IPS-15b (cell line): Measurements from ENCODE around the gene UBQLN1.
"Not testable (repeated sequence)": the region's sequence is repeated elsewhere in the genome, so short reads cannot be mapped to it uniquely, and the experiment has no call there.

Source experiments
- H3K27me3 ChIP-seq: one replicate; pipeline ENCODE4 v1.6.1; 2013; ENCODE audit warnings: low read length; ENCODE audit not compliant: control insufficient read depth, insufficient read depth
- H3K36me3 ChIP-seq: one replicate; pipeline ENCODE4 v1.6.1; 2013; ENCODE audit warnings: low read length; ENCODE audit not compliant: control insufficient read depth, insufficient read depth
- H3K4me1 ChIP-seq: one replicate; pipeline ENCODE4 v1.6.1; 2013; ENCODE audit warnings: mild to moderate bottlenecking, low read length; ENCODE audit not compliant: control insufficient read depth, insufficient read depth
- H3K4me3 ChIP-seq: one replicate; pipeline ENCODE4 v1.5.1; 2013; ENCODE audit warnings: low read depth, low read length
- H3K9ac ChIP-seq: one replicate; pipeline ENCODE4 v1.6.1; 2013; ENCODE audit warnings: low read depth, mild to moderate bottlenecking, low read length
- H3K9me3 ChIP-seq: one replicate; pipeline ENCODE4 v1.6.1; 2013; ENCODE audit warnings: mild to moderate bottlenecking, low read length; ENCODE audit not compliant: control insufficient read depth, insufficient read depth

Gene UBQLN1

GRCh38 chr9:83714329-83714728, 6.6 kb upstream of the UBQLN1 start:
- H3K27me3 ChIP-seq: peaks cover 3% of the 10 kb centered on the region
- H3K9me3 ChIP-seq: no peaks in the 10 kb centered on the region
- no peaks in the 10 kb centered on the region for H3K4me1 ChIP-seq
- no peaks in the 10 kb centered on the region for H3K36me3 ChIP-seq
- no peak overlapping the region for H3K4me3 ChIP-seq
- no peak overlapping the region for H3K9ac ChIP-seq

DNA sequence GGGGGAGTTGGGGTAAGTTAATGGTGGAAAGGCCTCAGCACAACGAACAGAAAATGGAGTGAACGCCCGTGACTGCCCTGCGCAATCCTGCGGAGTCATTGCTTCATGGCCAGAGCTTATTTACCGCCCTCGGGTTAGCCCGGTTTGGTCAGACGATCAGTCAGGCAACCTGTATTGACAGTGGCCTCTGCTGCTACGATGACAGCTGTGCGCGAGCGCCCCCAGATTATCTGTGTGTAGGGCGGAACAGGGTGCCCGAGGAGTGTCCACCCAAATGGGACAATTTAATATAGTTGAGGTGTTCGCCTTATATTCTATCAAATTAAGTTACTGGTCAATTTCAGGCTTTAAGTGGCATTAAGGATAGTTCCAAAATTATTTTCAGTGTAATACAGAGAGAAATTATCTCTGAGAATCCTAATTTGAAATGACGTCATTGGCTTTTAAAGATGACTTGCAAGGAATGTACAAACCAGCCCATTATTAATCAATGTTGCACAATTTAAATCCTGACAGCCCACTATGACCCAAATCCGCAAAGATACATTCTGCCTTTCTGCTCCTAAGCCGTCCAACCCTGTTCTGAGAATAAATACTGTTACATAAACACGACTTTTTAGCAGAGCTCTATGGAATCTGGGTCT, 879 bp upstream of the UBQLN1 start:
- Histone ChIP-seq H3K4me1 (peaks cover 7% of the 10 kb centered on the region), H3K4me3 (peak overlapping the region; percentile 71), H3K36me3 (no peaks in the 10 kb centered on the region), H3K9me3 (no peaks in the 10 kb centered on the region), H3K9ac (peak overlapping the region; percentile 94), H3K27me3 (peaks cover 3% of the 10 kb centered on the region)

- H3K27me3 ChIP-seq: no peaks in the 10 kb centered on the region
These were observed 315 bp downstream of the UBQLN1 start for GRCh38 chr9:83707518-83707767.

GRCh38 chr9:83706676-83707517, 861 bp downstream of the UBQLN1 start:
- Histone ChIP-seq H3K9me3 (no peaks in the 10 kb centered on the region), H3K27me3 (no peaks in the 10 kb centered on the region), H3K4me1 (peaks cover 9% of the 10 kb centered on the region), H3K36me3 (no peaks in the 10 kb centered on the region), H3K4me3 (peak overlapping the region; percentile 71), H3K9ac (peak overlapping the region; percentile 94)

More at GRCh38 chr9:83707518-83707767, 315 bp downstream of the UBQLN1 start:
- Histone ChIP-seq H3K4me1 (peaks cover 7% of the 10 kb centered on the region), H3K4me3 (peak overlapping the region; percentile 71), H3K9me3 (no peaks in the 10 kb centered on the region), H3K9ac (peak overlapping the region; percentile 94), H3K36me3 (no peaks in the 10 kb centered on the region)

GRCh38 chr9:83705219-83705651, 2.5 kb downstream of the UBQLN1 start:
- H3K9me3 ChIP-seq, H3K27me3 ChIP-seq, H3K4me3 ChIP-seq, H3K36me3 ChIP-seq, H3K9ac ChIP-seq: not testable (repeated sequence)
- peaks cover 14% of the 10 kb centered on the region for H3K4me1 ChIP-seq

DNA sequence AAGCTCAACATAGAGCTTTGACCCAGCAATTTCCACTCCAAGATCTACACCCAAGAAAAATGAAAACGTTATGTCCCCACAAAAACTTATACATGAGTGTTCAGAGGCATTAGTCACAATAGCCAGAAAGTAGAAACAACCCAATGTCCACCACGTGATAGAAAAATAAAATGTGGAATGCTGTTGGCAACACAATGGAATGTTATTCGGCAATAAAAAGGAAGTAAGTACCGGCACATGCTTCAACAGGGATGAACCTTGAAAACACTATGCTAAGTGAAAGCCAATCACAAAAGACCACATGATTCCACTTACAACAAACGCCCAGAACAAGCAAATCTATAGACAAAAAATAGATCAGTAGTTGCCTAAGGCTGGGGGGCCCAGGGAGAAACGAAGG, 6.0 kb downstream of the UBQLN1 start:
- no peak overlapping the region for H3K4me3 ChIP-seq
- H3K9ac ChIP-seq: no peak overlapping the region
- H3K4me1 ChIP-seq: peaks cover 14% of the 10 kb centered on the region

DNA sequence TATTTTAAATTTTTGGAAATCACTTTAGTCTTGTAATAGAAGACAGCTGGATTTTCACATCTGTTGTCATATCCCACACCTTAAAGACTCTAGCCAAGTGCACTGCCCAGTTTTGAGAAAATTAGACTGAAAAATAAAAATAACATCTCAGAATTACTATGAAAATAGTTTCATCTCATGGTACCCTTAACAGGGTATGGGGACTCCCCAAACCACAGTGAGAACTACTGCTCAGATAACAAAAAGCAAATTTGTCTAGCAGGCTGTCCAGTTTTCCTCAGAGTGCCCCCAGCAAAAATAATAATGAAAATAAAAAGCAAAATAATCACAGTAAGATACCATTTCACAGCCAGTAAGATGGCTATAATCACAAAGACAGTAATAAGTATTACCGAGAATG, 6.5 kb downstream of the UBQLN1 start:
- no peaks in the 10 kb centered on the region for H3K36me3 ChIP-seq
- H3K4me3 ChIP-seq: no peak overlapping the region
- H3K9ac ChIP-seq: no peak overlapping the region
- H3K4me1 ChIP-seq: peaks cover 13% of the 10 kb centered on the region
- no peaks in the 10 kb centered on the region for H3K27me3 ChIP-seq
- H3K9me3 ChIP-seq: no peaks in the 10 kb centered on the region

More for the DNA sequence above, 6.0 kb downstream of the UBQLN1 start:
- H3K9me3 ChIP-seq: no peaks in the 10 kb centered on the region
- H3K27me3 ChIP-seq: no peaks in the 10 kb centered on the region
- H3K36me3 ChIP-seq: no peaks in the 10 kb centered on the region

GRCh38 chr9:83699615-83700014, 8.1 kb downstream of the UBQLN1 start:
- Histone ChIP-seq H3K9me3 (no peaks in the 10 kb centered on the region), H3K4me3 (no peak overlapping the region), H3K9ac (no peak overlapping the region)

DNA sequence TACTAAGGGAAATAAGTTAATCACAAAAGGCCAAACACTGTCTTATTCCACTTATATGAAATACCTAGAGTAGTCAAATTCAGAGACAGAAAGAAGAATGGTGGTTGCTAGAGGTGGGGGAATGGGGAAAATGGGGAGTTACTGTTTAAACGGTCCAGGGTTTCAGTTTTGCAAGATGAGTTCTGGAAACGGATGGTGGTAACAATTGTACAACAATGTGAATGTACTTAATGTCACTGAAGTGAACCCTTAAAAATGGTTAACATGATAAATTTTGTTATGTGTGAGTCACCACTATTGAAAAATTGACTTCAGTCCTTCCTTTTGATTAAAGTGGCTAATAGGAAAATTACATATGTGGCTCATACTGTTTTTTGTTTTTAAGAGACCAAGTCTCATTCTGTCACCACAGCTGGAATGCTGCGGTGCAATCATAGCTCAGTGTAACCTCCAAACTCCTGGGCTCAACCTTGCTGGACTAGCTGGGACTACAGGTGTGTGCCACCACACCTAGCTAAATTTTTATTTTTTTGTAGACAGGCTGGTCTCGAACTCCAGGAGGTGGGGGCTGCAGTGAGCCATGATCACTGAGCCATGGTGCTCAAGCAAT, 8.7 kb downstream of the UBQLN1 start:
- H3K9me3 ChIP-seq: no peaks in the 10 kb centered on the region
- H3K27me3 ChIP-seq: no peaks in the 10 kb centered on the region
- H3K9ac ChIP-seq: no peak overlapping the region
- no peaks in the 10 kb centered on the region for H3K36me3 ChIP-seq
- peaks cover 7% of the 10 kb centered on the region for H3K4me1 ChIP-seq
- H3K4me3 ChIP-seq: no peak overlapping the region

More at GRCh38 chr9:83699615-83700014, 8.1 kb downstream of the UBQLN1 start:
- H3K36me3 ChIP-seq: no peaks in the 10 kb centered on the region
- H3K4me1 ChIP-seq: peaks cover 7% of the 10 kb centered on the region
- no peaks in the 10 kb centered on the region for H3K27me3 ChIP-seq

GRCh38 chr9:83691492-83691891, 16.3 kb downstream of the UBQLN1 start:
- Histone ChIP-seq H3K27me3 (no peaks in the 10 kb centered on the region), H3K4me3 (no peak overlapping the region), H3K36me3 (no peaks in the 10 kb centered on the region), H3K9me3 (no peaks in the 10 kb centered on the region), H3K9ac (no peak overlapping the region), H3K4me1 (no peaks in the 10 kb centered on the region)

DNA sequence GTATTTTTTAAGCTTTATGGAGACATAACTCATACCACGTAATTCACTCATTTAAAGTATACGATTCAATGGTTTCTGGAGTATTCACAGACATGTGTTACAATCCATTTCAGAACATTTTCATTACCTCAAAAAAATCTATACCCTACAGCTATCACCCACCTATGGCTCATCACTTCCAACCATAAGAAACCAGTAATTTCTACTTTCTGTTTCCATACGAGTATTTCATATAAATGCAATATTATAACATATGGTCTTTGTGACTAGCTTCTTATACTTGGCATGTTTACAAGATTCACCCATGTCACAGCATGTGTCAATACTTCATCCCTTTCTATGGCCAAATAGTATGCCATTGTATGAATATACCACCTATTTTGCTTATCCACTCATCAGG, 18.8 kb downstream of the UBQLN1 start:
- Histone ChIP-seq H3K27me3 (no peaks in the 10 kb centered on the region), H3K4me1 (no peaks in the 10 kb centered on the region)

GRCh38 chr9:83681490-83681889, 26.3 kb downstream of the UBQLN1 start:
- no peak overlapping the region for H3K9ac ChIP-seq
- no peaks in the 10 kb centered on the region for H3K27me3 ChIP-seq
- no peak overlapping the region for H3K4me3 ChIP-seq
- peaks cover 10% of the 10 kb centered on the region for H3K36me3 ChIP-seq
- peaks cover 8% of the 10 kb centered on the region for H3K4me1 ChIP-seq
- no peaks in the 10 kb centered on the region for H3K9me3 ChIP-seq

More for the DNA sequence above, 18.8 kb downstream of the UBQLN1 start:
- Histone ChIP-seq H3K36me3 (no peaks in the 10 kb centered on the region), H3K4me3 (no peak overlapping the region), H3K9me3 (no peaks in the 10 kb centered on the region), H3K9ac (no peak overlapping the region)
